NCI-H82 (cell line): ENCODE data around the gene SLC10A1.
"Not testable (repeated sequence)": the region's sequence is repeated elsewhere in the genome, so short reads cannot be mapped to it uniquely, and the experiment has no call there.

Experiments
- DNase-seq: peaks from one replicate; lab custom pipeline; 2025; lab: John Stamatoyannopoulos, UW

SLC10A1 gene

DNA sequence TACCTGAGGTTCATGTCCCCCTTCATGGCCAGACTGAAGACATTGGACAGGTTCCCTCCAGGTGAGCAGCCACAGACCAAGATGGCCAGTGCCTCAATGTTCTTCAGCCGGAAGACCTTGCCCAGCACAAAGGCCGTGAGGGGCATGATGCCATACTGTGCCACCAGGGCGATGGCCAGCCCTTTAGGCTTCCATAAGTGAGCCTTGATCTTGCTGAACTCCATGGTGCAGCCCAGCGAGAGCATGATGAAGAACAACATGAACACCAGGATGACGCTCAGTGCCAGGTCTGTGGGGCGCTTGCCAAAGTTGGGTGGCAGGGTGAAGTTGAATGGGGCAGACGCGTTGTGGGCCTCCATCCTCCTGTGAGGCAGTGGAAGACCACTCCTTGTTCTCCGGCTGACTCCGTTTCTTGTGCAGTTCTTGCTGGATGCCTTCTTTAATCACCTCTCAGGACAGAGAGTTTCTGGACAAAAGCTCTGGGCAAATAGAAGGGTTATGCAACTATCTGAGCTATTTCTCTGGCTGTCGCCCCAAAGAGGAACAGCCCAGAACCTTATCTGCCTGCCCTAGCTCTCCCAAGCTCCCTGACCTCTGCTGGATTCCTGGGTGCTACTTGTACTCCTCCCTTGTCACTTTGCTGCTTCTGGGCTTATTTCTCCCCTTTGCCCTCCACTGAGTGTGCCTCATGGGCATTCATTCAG lies at the start of gene SLC10A1:
TSS of gene SLC10A1 (minus strand) at position 445 of the 704 bp plus-strand sequence. CDS start at position 359, 86 bp downstream.
- no peak for DNase-seq

DNA sequence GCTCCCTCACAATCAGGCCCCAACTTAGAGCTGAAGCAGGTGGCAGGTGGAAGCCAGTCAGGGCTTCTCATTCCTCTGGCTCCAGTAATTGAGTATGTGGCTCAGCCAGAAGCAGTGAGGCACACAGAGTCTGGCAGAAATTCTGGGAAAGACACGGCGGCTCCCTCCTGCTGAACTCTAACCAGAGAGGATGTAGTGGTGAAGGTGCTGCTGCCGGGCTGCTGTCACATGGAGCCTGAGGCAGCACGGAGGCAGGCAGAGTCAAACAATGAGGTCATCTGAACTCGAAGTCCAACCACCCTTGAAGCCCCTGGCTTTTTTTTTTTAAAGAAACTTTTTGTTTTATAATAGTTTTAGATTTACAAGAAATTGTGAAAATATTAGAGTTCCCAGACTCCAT lies 48.7 kb upstream of the SLC10A1 start:
- DNase-seq, result no peak

DNA sequence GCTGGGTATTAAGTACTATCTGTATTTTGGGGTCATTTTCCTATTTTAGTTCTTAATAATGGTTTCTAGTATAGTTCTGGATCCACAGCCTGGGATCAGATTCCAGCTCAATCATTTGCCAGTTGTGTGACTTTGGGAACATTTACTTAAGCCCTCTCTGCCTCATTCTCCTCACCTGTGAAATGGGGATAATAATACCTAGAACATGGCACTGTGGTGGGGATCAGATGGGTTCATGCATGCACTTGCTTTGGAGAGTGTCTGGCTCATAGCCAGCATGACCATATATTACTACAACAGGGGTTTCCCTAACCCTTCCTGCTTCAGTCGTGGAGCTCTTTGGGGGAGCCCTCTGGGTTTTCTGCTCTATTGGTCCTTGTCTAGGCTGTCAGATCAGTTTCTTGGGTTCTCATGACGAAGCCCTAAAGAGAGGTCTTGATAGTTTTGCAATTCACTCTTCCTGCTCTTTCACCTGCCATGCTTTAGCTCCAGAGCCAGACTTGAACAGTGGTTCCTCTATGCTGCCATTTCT lies 48.1 kb upstream of the SLC10A1 start:
- DNase-seq, result no peak

DNA sequence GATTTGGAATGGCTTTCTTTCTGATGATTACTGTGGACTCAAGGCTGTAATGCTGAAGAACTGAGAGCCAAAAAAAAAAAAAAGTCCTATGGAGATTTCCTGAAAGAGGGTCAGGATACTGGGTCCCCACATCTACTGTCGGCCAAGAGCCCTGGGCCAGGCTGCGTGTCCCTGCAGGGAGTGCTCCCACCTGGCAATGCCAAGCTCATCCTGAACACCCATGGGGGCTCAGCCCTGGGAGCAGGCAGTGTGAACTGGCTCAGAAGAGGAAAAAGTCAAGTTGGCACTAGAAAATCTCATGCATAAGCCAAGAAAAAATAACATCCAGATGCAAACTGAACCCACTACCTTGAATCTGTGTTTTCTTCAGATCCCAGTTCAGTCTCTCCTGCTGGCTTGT lies 47.1 kb upstream of the SLC10A1 start:
- DNase-seq, result no peak

DNA sequence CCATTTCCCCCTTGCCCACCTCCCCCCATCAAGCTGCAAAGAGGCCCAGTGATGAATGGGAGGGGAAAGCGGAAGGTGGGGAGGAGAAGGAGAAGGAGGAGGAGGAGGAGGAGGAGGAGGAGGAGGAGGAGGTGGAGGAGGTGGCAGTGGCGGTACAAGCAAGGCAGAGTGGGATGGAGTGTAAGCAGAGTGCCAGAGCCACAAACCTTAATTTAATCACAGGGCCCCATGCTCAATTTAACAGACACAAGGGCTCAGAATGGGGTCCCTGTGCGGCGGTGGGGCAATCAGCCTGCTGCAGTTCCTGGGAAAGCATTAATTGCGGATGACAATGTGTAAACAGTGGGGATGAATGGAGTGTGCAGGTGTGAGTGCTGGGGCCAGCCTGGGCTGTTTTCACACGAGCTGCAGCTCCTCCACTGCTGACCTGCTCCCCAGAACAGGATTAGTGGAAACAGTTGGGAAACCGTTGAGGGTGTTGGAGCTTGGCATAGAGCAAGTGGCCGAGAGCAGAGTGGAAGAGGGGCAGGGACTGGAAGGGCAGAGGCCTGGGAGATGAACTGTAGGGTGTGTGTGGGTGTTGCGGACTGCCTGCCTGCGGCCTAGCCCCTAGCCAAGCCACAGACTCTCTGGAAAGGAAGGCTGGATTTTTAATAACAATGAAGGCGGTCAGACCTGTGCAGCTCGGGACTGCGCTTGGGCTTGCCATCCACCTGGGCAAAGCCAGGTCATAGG lies 45.8 kb upstream of the SLC10A1 start:
- peak; percentile 31 for DNase-seq

DNA sequence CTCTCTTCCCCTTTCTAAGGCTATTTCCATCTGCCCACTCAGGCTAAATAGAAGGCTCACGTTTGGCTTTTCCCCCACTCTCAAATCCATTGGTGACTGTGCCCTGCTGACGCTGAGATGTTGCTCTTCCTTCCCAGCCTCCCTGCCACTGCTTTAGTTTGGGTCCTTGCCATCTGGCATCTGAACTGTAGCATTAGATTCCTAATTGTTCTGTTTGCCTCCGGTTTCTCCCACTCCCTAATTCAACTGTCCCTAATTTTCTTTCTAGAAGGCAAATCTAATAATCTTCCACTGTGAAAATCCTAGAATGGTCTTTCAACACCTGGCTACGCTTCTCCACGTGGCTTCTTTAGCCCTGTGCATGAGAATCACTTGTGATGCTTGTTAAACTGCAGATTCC lies 44.6 kb upstream of the SLC10A1 start:
- DNase-seq, result peak; percentile 57

DNA sequence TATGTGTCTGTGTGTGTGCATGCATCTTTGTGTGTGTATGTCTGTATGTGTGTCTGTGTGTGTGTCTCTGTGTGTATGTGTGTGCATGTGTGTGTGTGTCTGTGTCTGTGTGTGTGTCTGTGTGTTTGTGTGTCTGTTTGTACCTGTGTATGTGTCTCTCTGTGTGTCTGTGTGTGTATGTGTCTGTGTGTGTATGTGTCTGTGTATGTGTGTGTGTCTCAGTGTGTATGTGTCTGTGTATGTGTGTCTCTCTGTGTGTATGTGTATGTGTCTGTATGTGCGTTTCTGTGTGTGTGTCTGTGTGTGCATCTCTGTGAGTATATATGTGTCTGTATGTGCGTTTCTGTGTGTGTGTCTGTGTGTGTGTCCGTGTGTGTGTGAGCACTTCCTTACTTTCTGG lies 42.6 kb upstream of the SLC10A1 start:
- no peak for DNase-seq

DNA sequence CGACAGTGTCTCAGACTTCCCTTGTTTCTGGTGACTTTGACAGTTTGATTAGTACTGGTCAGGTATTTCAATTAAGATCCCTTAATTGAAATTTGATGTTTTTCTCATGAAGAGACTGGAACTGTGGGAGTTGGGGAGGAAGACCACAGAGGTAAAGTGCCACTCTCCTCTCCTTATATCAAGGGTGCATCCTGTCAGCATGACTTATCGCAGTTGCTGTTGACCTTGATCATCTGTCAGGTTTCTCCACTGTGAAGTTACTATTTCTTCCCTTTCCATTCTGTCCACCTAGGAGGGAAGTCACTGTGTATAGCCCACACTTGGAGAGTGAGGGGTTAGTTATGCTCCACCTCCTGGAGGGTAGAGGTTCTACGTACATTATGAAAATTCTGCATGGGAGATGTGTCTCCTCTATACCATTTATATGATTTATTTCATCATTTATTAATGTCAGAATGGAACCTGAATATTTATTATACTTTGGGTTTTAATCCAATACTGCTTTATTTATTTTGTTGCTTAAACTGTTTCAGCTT lies 41.9 kb upstream of the SLC10A1 start:
- no peak for DNase-seq

DNA sequence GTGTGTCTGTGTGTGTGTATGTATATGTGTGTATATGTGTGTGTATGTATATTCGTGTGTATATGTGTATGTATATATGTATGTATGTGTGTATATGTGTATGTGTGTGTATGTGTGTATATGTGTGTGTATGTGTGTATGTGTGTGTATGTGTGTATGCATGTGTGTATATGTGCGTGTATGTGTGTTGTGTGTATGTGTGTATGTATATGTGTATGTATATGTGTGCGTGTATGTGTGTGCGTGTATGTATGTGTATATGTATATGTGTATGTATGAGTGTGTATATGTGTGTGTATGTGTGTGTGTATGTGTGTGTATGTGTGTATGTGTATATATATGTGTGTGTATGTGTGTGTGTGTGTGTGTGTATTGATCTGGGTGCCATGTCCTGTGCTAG lies 31.8 kb upstream of the SLC10A1 start:
- DNase-seq, result no peak

DNA sequence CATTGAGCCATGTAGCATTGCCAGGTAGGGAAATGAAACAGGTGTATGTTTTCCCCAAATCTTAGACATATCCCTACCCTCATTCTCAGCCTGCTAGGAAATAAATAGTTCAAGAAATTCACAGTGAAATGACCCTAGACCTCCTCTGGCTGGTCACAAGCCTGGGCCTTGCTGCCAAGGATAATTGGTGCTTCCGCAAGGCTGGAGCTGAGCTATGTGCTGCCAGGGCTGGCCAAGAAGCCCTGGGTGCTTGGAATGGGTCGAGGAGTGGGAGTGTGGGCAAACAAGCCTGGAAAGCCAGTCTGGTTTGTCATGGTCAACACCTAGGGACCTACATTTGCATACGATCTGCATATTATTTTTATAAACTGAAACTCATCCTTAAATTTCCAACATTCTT lies 31.3 kb upstream of the SLC10A1 start:
- DNase-seq, result no peak

DNA sequence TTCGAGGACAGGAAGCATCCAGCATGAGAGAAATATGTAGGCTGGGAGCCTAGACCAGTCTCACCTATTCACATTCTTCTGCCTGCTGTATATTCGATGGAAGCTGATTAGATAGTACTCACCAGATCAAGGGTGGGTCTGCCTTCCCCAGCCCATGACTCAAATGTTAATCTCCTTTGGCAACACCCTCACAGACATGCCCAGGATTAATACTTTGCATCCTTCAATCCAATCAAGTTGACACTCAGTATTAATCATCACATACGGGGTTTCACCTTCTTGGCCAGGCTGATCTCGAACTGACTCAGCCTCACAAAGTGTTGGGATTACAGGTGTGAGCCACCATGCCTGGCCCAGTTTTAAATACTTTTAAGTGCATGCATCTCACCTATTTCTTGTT lies 30.5 kb upstream of the SLC10A1 start:
- DNase-seq, result peak; percentile 93

DNA sequence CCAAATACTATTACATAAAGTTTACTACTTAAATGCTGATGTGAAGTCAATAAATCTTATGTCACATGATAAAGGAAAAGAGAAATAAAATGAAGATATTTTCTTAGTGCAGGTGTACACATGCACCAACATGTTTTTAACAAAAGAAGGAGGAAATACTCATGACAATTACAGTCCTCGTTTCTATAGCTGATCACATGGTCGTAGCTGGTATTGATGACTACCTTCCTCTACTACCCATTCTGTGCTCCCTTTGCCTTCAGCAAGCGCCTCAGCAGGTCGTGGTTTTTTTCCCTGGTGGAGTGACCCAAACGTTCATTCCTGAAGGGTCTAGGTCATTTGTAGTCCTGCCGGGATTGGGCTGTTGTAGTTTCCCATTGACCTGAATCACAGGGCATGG lies 25.4 kb upstream of the SLC10A1 start:
- no peak for DNase-seq

DNA sequence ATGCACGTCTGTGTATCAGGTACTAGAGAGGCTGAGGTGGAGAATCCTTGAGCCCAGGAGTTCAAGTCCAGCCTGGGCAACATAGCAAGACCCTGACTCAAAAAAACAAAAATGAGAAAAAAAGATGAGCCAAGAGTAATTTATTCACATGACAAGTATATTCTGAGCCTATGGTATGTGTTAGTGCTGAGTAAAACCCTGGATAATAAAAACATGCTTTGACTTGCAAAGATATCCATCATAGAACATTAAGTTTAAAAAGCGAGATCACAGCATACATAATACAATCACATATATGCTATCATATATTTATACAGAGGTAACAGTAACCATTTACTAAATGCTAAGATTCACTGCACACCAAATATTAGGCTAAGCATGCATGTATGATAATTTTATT lies 23.9 kb upstream of the SLC10A1 start:
- no peak for DNase-seq

DNA sequence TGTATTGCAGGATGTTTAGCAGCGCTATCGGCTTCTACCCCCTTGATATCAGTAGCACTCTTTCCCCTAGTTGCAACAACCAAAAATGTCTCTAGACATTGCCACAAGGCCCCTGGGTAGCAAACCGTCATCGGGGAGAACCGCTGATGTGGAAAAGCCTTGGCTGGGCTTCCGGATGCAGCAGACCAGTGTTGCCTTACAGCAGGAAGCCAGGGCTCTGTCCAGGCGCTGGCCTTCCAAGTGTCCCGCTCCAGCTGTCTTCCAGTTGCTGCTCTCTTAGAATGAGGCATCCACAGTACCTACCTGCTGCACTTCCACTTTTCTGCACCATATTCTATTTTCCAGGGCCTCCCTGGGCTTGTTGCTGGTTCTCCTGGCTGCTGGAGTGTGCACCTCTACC lies 22.6 kb upstream of the SLC10A1 start:
- DNase-seq, result no peak

DNA sequence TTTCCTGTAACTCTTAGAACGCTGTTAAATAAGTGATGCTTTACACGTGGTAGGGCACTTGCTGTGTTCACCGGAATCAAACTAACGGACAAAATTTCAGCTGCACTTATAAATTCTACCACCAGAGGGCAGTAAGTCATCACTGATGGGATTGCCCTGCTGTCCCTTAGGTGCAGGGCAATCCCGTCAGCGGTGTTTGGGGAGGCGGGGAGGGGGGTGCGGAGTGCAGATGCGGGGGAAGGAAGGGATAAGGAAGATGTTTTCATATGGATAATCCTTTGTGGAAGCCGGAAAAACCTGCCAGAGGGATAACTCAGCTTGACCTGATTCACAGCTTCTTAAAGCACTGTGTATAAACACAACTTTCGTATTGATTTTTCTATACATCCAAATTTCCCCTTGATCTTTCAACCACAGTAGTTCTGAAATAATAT lies 21.7 kb upstream of the SLC10A1 start:
- peak; percentile 94 for DNase-seq

DNA sequence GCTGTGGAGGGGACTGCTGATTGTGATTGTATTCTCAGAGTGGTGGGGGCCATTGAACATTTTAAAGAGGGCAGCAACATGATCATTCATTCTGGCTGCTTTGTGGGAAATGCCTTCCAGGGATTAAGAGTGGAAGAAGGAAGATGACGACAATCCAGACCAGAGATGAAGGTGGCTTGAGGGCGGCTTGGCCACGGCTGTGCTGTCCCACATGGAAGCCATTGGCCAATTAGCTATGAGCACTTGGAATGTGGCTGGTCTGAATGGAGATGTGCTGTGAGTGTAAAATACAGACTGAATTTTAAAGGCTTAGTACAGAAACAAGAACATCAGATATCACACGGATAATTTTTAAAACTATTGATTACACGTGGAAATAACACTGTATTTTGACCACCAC lies 19.2 kb upstream of the SLC10A1 start:
- no peak for DNase-seq

DNA sequence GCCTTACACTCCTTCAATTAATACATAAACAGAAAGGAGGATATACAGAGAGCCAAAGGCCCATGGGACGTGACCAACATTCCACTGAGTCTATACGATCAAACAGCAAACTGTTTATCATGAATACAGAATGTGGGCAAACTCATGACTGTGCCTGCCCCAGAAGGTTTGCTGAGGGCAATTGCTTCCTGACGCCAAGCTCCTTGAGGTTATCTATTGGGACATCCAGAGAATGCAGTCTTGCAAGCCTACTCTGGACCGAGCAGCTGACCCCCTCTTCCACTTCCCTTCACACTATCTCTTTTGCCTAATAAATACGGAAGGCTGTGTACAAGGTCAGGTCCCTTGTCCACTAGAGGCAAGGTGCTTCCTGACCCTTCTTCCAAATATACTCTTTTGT lies 18.5 kb upstream of the SLC10A1 start:
- no peak for DNase-seq

DNA sequence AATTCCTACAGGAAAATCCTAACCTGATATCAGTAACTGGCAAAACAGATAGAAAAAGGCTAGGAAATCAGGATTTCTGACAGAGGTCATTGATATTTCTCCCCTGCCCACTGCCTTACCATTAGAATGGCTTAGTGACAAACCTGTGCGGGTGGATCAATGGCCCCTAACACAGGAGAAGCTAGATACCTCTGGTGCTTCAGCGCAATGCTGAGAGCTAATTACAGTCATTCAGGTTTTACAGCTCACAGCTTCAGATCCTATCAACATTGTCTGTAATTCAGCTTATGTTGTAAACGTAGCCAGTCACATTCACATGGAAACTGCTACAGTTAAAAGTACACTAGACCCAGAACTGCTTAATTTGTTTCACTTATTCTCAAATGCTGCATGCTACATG lies 17.4 kb upstream of the SLC10A1 start:
- DNase-seq, result no peak

DNA sequence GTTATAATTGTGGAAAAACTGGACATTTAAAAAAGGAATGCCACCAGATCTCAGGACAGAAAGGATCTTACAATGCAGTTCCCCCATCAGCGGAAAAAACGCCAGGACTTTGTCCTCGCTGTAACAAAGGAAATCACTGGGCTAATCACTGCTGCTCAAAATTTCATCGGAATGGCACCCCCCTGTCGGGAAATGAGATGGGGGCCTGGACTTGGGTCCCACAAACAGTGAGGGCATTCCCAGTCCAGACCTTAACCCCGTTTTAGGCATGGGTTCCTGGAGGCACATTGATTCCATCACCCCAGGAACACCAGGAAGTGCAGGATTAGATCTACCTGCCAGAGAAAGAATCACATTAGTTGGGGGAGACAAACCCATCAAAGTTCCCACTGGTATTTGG lies 16.3 kb upstream of the SLC10A1 start:
- DNase-seq, result not testable (repeated sequence)

DNA sequence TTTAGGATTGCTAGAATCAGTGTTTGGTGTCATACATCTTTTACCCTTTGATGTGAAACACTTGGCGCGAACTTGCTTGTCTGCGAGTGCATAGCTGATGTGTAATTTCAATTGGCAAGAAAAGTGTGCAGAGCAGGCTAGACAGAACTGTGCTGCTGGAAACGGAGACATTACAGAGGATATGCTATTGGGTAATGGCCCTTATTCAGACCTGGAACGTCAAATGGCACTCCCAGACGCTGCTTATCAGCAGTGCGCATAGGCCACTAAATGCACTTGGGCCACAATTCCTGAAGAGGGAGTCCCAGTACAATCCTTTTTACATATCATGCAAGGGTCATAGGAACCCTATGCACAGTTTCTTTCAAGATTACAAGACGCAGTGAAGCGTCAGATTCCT lies 15.7 kb upstream of the SLC10A1 start:
- DNase-seq, result peak; percentile 60

DNA sequence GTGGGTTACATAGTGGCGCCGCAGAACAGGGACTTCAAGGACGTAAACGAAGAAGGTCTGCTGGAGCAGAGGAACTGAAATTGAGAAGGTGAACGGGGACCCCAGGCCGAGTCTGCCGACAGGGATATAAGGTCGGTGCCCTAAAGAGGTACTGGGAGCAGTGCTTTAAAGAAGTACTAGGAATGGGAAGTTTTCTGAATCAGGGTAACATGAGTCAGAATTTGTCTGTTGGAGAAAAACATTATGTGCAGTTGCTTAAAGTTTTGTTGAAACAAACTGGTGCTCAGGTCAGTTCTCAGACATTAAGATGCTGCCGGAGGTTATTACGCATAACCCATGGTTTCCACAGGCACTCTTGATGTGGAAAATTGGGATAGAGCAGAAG lies 14.8 kb upstream of the SLC10A1 start:
- no peak for DNase-seq

DNA sequence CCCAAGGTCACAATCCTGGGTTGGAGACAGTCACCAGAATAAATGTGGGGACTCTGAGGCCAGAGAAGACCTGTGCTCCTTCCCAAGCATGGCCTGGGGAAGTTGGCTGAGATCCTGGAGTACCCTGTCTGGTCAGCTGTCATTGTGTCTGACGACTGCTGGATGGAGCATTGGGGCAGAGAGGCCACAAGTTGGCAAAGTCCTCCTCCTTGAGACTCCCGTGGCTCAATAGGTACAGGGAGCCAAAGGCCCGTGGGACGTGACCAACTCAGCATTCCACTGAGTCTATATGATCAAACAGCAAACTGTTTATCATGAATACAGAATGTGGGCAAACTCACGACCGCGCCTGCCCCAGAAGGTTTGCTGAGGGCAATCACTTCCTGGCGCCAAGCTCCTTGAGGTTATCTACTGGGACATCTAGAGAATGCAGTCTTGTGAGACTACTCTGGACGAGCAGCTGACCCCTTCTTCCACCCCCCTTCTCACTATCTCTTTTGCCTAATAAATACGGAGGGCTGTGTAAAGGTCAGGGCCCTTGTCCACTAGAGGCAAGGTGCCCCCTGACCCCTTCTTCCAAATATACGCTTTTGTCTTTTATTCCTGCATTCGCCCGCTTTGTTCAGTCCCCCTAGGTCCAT lies 14.3 kb upstream of the SLC10A1 start:
- DNase-seq, result no peak
